Measurements from ENCODE around the gene RPA4. TPM values are rescaled to one million over a fixed set of nuclear protein-coding genes. Genes with fewer than 3 reads are reported as not detected.

Gene RPA4
- polyA plus RNA-seq, 1 donor (not counting 4 experiments of a cell fraction or from before 2014, with no cell fraction given): 0.30 TPM

GRCh38 chrX:96884027-96884426 lies 319 bp downstream of the RPA4 start:
- Histone ChIP-seq H3K9me1 (ENCODE audit: control insufficient read depth, extremely low read depth, insufficient read depth, low read length) (no peaks in the 10 kb centered on the region), H3K79me2 (ENCODE audit: control insufficient read depth, insufficient read depth, low read length) (no peaks in the 10 kb centered on the region), H3K36me3 (ENCODE audit: control insufficient read depth in 2 of 2, extremely low read depth in 1 of 2, insufficient read depth in 2 of 2, low read length in 2 of 2) (peaks cover 0 to 2% of the 10 kb centered on the region in 2 experiments), H2AFZ (ENCODE audit: control insufficient read depth, low read length) (no peak overlapping the region), H3K4me3 (ENCODE audit: control insufficient read depth in 2 of 3, extremely low read depth in 1 of 3, insufficient read depth in 2 of 3, low read depth in 1 of 3, low read length in 3 of 3) (no peak overlapping the region), H4K20me1 (ENCODE audit: control insufficient read depth, extremely low read depth, insufficient read depth, low read length) (no peaks in the 10 kb centered on the region), H3K9ac (ENCODE audit: control insufficient read depth, extremely low read depth, insufficient read depth, low read length) (no peak overlapping the region), H3K4me2 (ENCODE audit: control insufficient read depth, extremely low read depth, insufficient read depth, low read depth, low read length) (no peak overlapping the region), H3K4me1 (ENCODE audit: control insufficient read depth, extremely low read depth, insufficient read depth, low read length) (no peaks in the 10 kb centered on the region), H3K9me3 (ENCODE audit: control insufficient read depth, low read depth, low read length) (no peaks in the 10 kb centered on the region), H3K27me3 (ENCODE audit: control insufficient read depth, extremely low read depth, insufficient read depth, low read length) (no peaks in the 10 kb centered on the region), H3K27ac (ENCODE audit: control insufficient read depth, insufficient read depth, low read length) (no peak overlapping the region)
- dilution Hi-C loops (cut with MboI; ENCODE audit: extremely low pct_ligation_motif_present, low sequenced_read_pairs): no loop called here
- no peak for TF ChIP-seq EZH2 (IDR thresholded peaks at IDR 0.05; ENCODE audit: low read length)
- TF ChIP-seq CTCF (optimal IDR thresholded peaks at IDR 0.05 in 1 of 3, IDR thresholded peaks at IDR 0.05 in 1 of 3, conservative IDR thresholded peaks at IDR 0.05 in 1 of 3; ENCODE audit: extremely low read depth in 1 of 3, insufficient read depth in 2 of 3, low read length in 3 of 3): no peak
- no peak for FAIRE-seq
- DNase-seq (ENCODE audit: low read depth, low spot score): no peak

- no peak overlapping the region for H3K4me2 ChIP-seq (ENCODE audit: control insufficient read depth, extremely low read depth, insufficient read depth, low read depth, low read length)
- no peaks in the 10 kb centered on the region for H3K9me3 ChIP-seq (ENCODE audit: control insufficient read depth, low read depth, low read length)
- TF ChIP-seq CTCF (optimal IDR thresholded peaks at IDR 0.05 in 1 of 3, IDR thresholded peaks at IDR 0.05 in 1 of 3, conservative IDR thresholded peaks at IDR 0.05 in 1 of 3; ENCODE audit: extremely low read depth in 1 of 3, insufficient read depth in 2 of 3, low read length in 3 of 3) (no peak), EZH2 (IDR thresholded peaks at IDR 0.05; ENCODE audit: low read length) (no peak)
- no peak overlapping the region for H3K27ac ChIP-seq (ENCODE audit: control insufficient read depth, insufficient read depth, low read length)
- no peaks in the 10 kb centered on the region for H3K4me1 ChIP-seq (ENCODE audit: control insufficient read depth, extremely low read depth, insufficient read depth, low read length)
- H3K9ac ChIP-seq (ENCODE audit: control insufficient read depth, extremely low read depth, insufficient read depth, low read length): no peak overlapping the region
- H3K9me1 ChIP-seq (ENCODE audit: control insufficient read depth, extremely low read depth, insufficient read depth, low read length): no peaks in the 10 kb centered on the region
- no peaks in the 10 kb centered on the region for H3K36me3 ChIP-seq (ENCODE audit: control insufficient read depth in 2 of 2, extremely low read depth in 1 of 2, insufficient read depth in 2 of 2, low read length in 2 of 2)
- FAIRE-seq (no peak), DNase-seq (ENCODE audit: low read depth, low spot score) (no peak)
- no peak overlapping the region for H3K4me3 ChIP-seq (ENCODE audit: control insufficient read depth in 2 of 3, extremely low read depth in 1 of 3, insufficient read depth in 2 of 3, low read depth in 1 of 3, low read length in 3 of 3)
- dilution Hi-C loops (cut with MboI; ENCODE audit: extremely low pct_ligation_motif_present, low sequenced_read_pairs): no loop called here
- H2AFZ ChIP-seq (ENCODE audit: control insufficient read depth, low read length): no peak overlapping the region
- H3K79me2 ChIP-seq (ENCODE audit: control insufficient read depth, insufficient read depth, low read length): no peaks in the 10 kb centered on the region
- H3K27me3 ChIP-seq (ENCODE audit: control insufficient read depth, extremely low read depth, insufficient read depth, low read length): no peaks in the 10 kb centered on the region
- H4K20me1 ChIP-seq (ENCODE audit: control insufficient read depth, extremely low read depth, insufficient read depth, low read length): no peaks in the 10 kb centered on the region
Measured at GRCh38 chrX:96889726-96890125, 6.0 kb downstream of the RPA4 start.

Data from keratinocyte (primary cell).